Endodermal cell (in vitro differentiated cells): Measurements from ENCODE around the gene GFM1. TPM values are rescaled to one million over a fixed set of nuclear protein-coding genes. Genes with fewer than 3 reads are reported as not detected.
A peak's percentile ranks its signal among the peaks of the same experiment; 100 is the strongest.

Source experiments
- DNase-seq: peaks from one replicate; pipeline ENCODE4 v3.0.0-alpha.2; 2017
- H3K27ac ChIP-seq: 2 replicates; pipeline ENCODE4 v1.5.1; 2013; ENCODE audit warnings: mild to moderate bottlenecking, low read depth, low read length, moderate library complexity
- H3K27me3 ChIP-seq: 2 replicates; pipeline ENCODE4 v1.6.1; 2013; ENCODE audit warnings: mild to moderate bottlenecking, low read length, moderate library complexity; ENCODE audit not compliant: insufficient read depth, control insufficient read depth, poor library complexity, severe bottlenecking
- H3K36me3 ChIP-seq: 2 replicates; pipeline ENCODE4 v1.7.0; 2013; ENCODE audit warnings: mild to moderate bottlenecking, low read length, moderate library complexity; ENCODE audit not compliant: control insufficient read depth, insufficient read depth
- H3K4me1 ChIP-seq: one replicate; pipeline ENCODE4 v1.7.0; 2013; ENCODE audit warnings: low read length; ENCODE audit not compliant: control insufficient read depth, insufficient read depth
- H3K4me3 ChIP-seq: 2 replicates; pipeline ENCODE4 v1.5.1; 2013; ENCODE audit warnings: mild to moderate bottlenecking, low read length, moderate library complexity
- H3K9ac ChIP-seq: 2 replicates; pipeline ENCODE4 v1.6.1; 2013; ENCODE audit warnings: mild to moderate bottlenecking, low read length, moderate library complexity; ENCODE audit not compliant: poor library complexity, severe bottlenecking; ENCODE audit errors: extremely low read depth
- H3K9me3 ChIP-seq: 2 replicates; pipeline ENCODE4 v1.6.1; 2013; ENCODE audit warnings: mild to moderate bottlenecking, low read length, moderate library complexity; ENCODE audit not compliant: control insufficient read depth
- H3K27ac Mint-ChIP-seq: 2 replicates; pipeline ENCODE4 v1.8.0; 2020; ENCODE audit warnings: mixed read lengths
- H3K27me3 Mint-ChIP-seq: 2 replicates; pipeline ENCODE4 v1.8.0; 2021; ENCODE audit warnings: mild to moderate bottlenecking, mixed read lengths; ENCODE audit not compliant: insufficient read depth
- H3K36me3 Mint-ChIP-seq: 2 replicates; pipeline ENCODE4 v1.8.0; 2020; ENCODE audit warnings: low read depth, mixed read lengths
- H3K4me1 Mint-ChIP-seq: 2 replicates; pipeline ENCODE4 v1.8.0; 2020; ENCODE audit warnings: mixed read lengths
- H3K4me3 Mint-ChIP-seq: 2 replicates; pipeline ENCODE4 v1.8.0; 2020; ENCODE audit warnings: mild to moderate bottlenecking, moderate library complexity, mixed read lengths
- H3K9me3 Mint-ChIP-seq: 2 replicates; pipeline ENCODE4 v1.8.0; 2020; ENCODE audit warnings: mild to moderate bottlenecking, mixed read lengths
- WGBS, 2 experiments: methylation state at CpG; one replicate each; pipeline versions ENCODE4 v1.1.5 to v1.1.7; 2013; ENCODE audit warnings: missing lambda C conversion rate in 2 of 2, mixed read lengths in 1 of 2; ENCODE audit not compliant: insufficient coverage in 1 of 2, insufficient read length in 1 of 2; 5-methylcytosine and 5-hydroxymethylcytosine counted together
- total RNA-seq, 2 donors: library from RNA; stranded (reverse); fragmentation: NEBNext Ultra II Directional in 1 of 2; extraction: Animal tissue kit (Norgen Biotek cat#: 25700) in 1 of 2; gene quantifications; 2 replicates in 1 of 2; 3 replicates in 1 of 2; pipeline ENCODE4 v1.2.1, GENCODE V29; 2021
- TF ChIP-seq, protein P1 (sequence below): fragments of 200-600 bp; sonication (generic); conservative IDR thresholded peaks from 2 replicates; pipeline ENCODE4 v1.5.0; 2021; ENCODE audit warnings: antibody characterized with exemption, mild to moderate bottlenecking

The GFM1 gene
- total RNA-seq, 2 donors from 2014 or later = 29.4 to 37.4 TPM

- peaks cover 11% of the 10 kb centered on the region for H3K36me3 ChIP-seq
- Mint-ChIP-seq H3K4me1 (peaks cover 15% of the 10 kb centered on the region), H3K27me3 (no peaks in the 10 kb centered on the region), H3K36me3 (peaks cover 21% of the 10 kb centered on the region), H3K9me3 (no peaks in the 10 kb centered on the region), H3K27ac (no peak overlapping the region), H3K4me3 (no peak overlapping the region)
- DNase-seq = peak; percentile 85
- TF ChIP-seq, protein P1, sequence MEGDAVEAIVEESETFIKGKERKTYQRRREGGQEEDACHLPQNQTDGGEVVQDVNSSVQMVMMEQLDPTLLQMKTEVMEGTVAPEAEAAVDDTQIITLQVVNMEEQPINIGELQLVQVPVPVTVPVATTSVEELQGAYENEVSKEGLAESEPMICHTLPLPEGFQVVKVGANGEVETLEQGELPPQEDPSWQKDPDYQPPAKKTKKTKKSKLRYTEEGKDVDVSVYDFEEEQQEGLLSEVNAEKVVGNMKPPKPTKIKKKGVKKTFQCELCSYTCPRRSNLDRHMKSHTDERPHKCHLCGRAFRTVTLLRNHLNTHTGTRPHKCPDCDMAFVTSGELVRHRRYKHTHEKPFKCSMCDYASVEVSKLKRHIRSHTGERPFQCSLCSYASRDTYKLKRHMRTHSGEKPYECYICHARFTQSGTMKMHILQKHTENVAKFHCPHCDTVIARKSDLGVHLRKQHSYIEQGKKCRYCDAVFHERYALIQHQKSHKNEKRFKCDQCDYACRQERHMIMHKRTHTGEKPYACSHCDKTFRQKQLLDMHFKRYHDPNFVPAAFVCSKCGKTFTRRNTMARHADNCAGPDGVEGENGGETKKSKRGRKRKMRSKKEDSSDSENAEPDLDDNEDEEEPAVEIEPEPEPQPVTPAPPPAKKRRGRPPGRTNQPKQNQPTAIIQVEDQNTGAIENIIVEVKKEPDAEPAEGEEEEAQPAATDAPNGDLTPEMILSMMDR = no peak
- H3K4me1 ChIP-seq = peaks cover 4% of the 10 kb centered on the region
- no peak overlapping the region for H3K4me3 ChIP-seq
- H3K27me3 ChIP-seq = no peaks in the 10 kb centered on the region
- no peaks in the 10 kb centered on the region for H3K9me3 ChIP-seq
- H3K9ac ChIP-seq = no peak overlapping the region
- 65 to 76% methylated on average over 9 of the region's 9 CpGs for WGBS, 2 experiments
- H3K27ac ChIP-seq = no peak overlapping the region
Observed at GRCh38 chr3:158713094-158713499, 68.8 kb downstream of the GFM1 start.

- Mint-ChIP-seq H3K27ac (no peak overlapping the region), H3K4me1 (peaks cover 13% of the 10 kb centered on the region), H3K27me3 (no peaks in the 10 kb centered on the region), H3K36me3 (peaks cover 9% of the 10 kb centered on the region), H3K4me3 (no peak overlapping the region), H3K9me3 (no peaks in the 10 kb centered on the region)
- H3K4me1 ChIP-seq = peaks cover 4% of the 10 kb centered on the region
- TF ChIP-seq, protein P1 = no peak
- no peak for DNase-seq
- WGBS, 2 experiments = 86 to 95% methylated on average over 1 to 2 of the region's 2 CpGs
- no peak overlapping the region for H3K9ac ChIP-seq
- no peak overlapping the region for H3K4me3 ChIP-seq
- H3K27me3 ChIP-seq = no peaks in the 10 kb centered on the region
- H3K9me3 ChIP-seq = no peaks in the 10 kb centered on the region
- no peaks in the 10 kb centered on the region for H3K36me3 ChIP-seq
- H3K27ac ChIP-seq = no peak overlapping the region
Observed at GRCh38 chr3:158717576-158717975, 73.2 kb downstream of the GFM1 start.

- no peaks in the 10 kb centered on the region for H3K4me1 ChIP-seq
- H3K9me3 ChIP-seq = no peaks in the 10 kb centered on the region
- no peak overlapping the region for H3K27ac ChIP-seq
- H3K4me3 Mint-ChIP-seq = no peak overlapping the region
- no peak overlapping the region for H3K4me3 ChIP-seq
- 91 to 96% methylated on average over 4 to 5 of the region's 5 CpGs for WGBS, 2 experiments
- H3K27me3 Mint-ChIP-seq = no peaks in the 10 kb centered on the region
- no peaks in the 10 kb centered on the region for H3K36me3 ChIP-seq
- no peaks in the 10 kb centered on the region for H3K27me3 ChIP-seq
- DNase-seq = no peak
- no peaks in the 10 kb centered on the region for H3K9me3 Mint-ChIP-seq
- H3K36me3 Mint-ChIP-seq = peaks cover 9% of the 10 kb centered on the region
- no peak overlapping the region for H3K9ac ChIP-seq
- no peak overlapping the region for H3K27ac Mint-ChIP-seq
- H3K4me1 Mint-ChIP-seq = peaks cover 6% of the 10 kb centered on the region
- TF ChIP-seq, protein P1 = no peak
Observed at GRCh38 chr3:158718490-158719170, 74.3 kb downstream of the GFM1 start.
